SU-DHL-6 (cell line): ENCODE measurements around the gene PDE3A.

Experiments
- EZH2phosphoT487 ChIP-seq: fragments of 200-600 bp; sonication (generic), shearing (Covaris generic); conservative IDR thresholded peaks from 2 replicates; pipeline ENCODE4 v1.6.1; 2018; ENCODE audit warnings: mild to moderate bottlenecking, antibody characterized with exemption, low read length, moderate library complexity, mixed read lengths
- TF ChIP-seq, protein P1 (sequence below): fragments of 200-600 bp; sonication (generic); IDR thresholded peaks from one replicate; pipeline ENCODE4 v1.5.1; 2017; ENCODE audit warnings: antibody characterized with exemption, mild to moderate bottlenecking, low read length, moderate library complexity; ENCODE audit not compliant: insufficient read depth, poor library complexity, severe bottlenecking

DNA sequence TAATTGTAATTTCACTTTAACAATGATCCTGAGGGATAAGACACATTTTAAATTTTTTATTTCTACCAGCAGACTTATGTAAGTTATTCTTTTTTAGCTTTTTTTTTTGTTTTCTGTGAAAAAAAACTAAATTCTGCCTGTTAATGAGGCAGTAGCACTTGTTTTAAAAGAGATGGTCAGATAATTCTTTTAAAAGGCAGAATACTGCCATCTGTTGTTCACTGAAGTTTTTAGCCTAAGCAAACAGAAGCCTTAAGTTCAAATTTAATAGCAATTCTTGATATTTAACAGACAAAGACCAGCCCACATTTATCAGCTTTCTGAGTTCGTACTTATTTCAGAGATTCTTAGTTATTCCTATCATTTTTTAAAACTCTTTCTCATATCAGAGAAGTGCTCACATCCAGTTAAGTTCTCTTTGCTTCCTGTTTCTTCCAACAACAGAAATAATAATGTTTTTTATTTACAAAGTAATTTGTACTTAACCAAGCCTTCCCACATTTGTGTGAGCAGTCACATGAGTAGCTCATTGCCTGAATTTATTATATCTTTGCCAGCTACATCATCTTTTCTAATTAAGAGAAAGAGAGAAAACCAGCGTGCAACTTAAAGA is 233.4 kb downstream of the PDE3A start:
- no peak for TF ChIP-seq EZH2phosphoT487
- TF ChIP-seq, protein P1, sequence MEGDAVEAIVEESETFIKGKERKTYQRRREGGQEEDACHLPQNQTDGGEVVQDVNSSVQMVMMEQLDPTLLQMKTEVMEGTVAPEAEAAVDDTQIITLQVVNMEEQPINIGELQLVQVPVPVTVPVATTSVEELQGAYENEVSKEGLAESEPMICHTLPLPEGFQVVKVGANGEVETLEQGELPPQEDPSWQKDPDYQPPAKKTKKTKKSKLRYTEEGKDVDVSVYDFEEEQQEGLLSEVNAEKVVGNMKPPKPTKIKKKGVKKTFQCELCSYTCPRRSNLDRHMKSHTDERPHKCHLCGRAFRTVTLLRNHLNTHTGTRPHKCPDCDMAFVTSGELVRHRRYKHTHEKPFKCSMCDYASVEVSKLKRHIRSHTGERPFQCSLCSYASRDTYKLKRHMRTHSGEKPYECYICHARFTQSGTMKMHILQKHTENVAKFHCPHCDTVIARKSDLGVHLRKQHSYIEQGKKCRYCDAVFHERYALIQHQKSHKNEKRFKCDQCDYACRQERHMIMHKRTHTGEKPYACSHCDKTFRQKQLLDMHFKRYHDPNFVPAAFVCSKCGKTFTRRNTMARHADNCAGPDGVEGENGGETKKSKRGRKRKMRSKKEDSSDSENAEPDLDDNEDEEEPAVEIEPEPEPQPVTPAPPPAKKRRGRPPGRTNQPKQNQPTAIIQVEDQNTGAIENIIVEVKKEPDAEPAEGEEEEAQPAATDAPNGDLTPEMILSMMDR = no peak
